ENCODE results near the gene AFG1L. TPM values are rescaled to one million over a fixed set of nuclear protein-coding genes. Genes with fewer than 3 reads are reported as not detected.

The AFG1L gene
- total RNA-seq, 1 experiment from 2014 or later = 6.8 TPM

- no peak for DNase-seq (ENCODE audit: low read depth)
- in situ Hi-C loops (cut with HindIII; ENCODE audit: low pct_unique_long_range_greater_than_20kb, low sequenced_read_pairs) = no loop called here
These were observed 279.7 kb downstream of the AFG1L start for GRCh38 chr6:108574457-108575141.

Other genes with a start within 250 kb of the AFG1L start
- 10.3 and 14.5 TPM in 2 replicates for gene OSTM1, start 220.3 kb upstream of the AFG1L start, total RNA-seq (2014; rRNA removed; shearing (Covaris generic); ENCODE audit: low replicate concordance)
- not detected in 2 replicates for gene NR2E1, start 129.0 kb upstream of the AFG1L start, total RNA-seq (2014; rRNA removed; shearing (Covaris generic); ENCODE audit: low replicate concordance)
- gene SNX3, start 34.0 kb upstream of the AFG1L start, total RNA-seq (2014; rRNA removed; shearing (Covaris generic); ENCODE audit: low replicate concordance) = 142 and 169 TPM in 2 replicates

Measured in Caki2 (cell line).